A673 (cell line): ENCODE data around the gene WNK2. TPM values are rescaled to one million over a fixed set of nuclear protein-coding genes. Genes with fewer than 3 reads are reported as not detected.

Experiments used
- BruUV-seq: library from RNA; stranded (reverse); fragments of 400-500 nt; replicated peaks from 2 replicates; lab custom pipeline; 2021; lab: Mats Ljungman, UMichigan
- CTCF ChIA-PET: fragments of 300-600 bp; sonication (Branson Sonifier 250); formaldehyde crosslinking; loops from one replicate; lab custom pipeline; 2022; ENCODE audit warnings: antibody characterized with exemption; lab: Charles Lee
- POLR2A ChIA-PET: fragments of 300-600 bp; sonication (Branson Sonifier 250); formaldehyde crosslinking; loops from one replicate; lab custom pipeline; 2022; ENCODE audit warnings: antibody characterized with exemption; ENCODE audit not compliant: low non-redundant PET; lab: Charles Lee
- DNase-seq: peaks from one replicate; pipeline ENCODE4 v3.0.0-alpha.2; 2015; ENCODE audit warnings: low spot score
- H3K27ac ChIP-seq: fragments of 200-600 bp; sonication (generic); 2 replicates; pipeline ENCODE4 v1.5.1; 2016; ENCODE audit warnings: mixed run types, low read depth, mild to moderate bottlenecking, mixed read lengths, antibody characterized with exemption, low read length; ENCODE audit not compliant: poor library complexity, severe bottlenecking
- H3K27me3 ChIP-seq: fragments of 200-600 bp; sonication (generic); replicated peaks from 2 replicates; pipeline ENCODE4 v1.6.1; 2017; ENCODE audit warnings: mixed run types, low read depth, mild to moderate bottlenecking, mixed read lengths, antibody characterized with exemption, low read length; ENCODE audit not compliant: insufficient read depth, poor library complexity
- H3K36me3 ChIP-seq: fragments of 200-600 bp; sonication (generic); 2 replicates; pipeline ENCODE4 v1.6.1; 2016; ENCODE audit warnings: mixed run types, mild to moderate bottlenecking, mixed read lengths, antibody characterized with exemption, low read length; ENCODE audit not compliant: insufficient read depth, poor library complexity, severe bottlenecking
- H3K4me1 ChIP-seq: fragments of 200-600 bp; sonication (generic); 2 replicates; pipeline ENCODE4 v1.6.1; 2017; ENCODE audit warnings: mixed run types, mild to moderate bottlenecking, mixed read lengths, antibody characterized with exemption, low read length; ENCODE audit not compliant: insufficient read depth, poor library complexity, severe bottlenecking
- H3K4me3 ChIP-seq: fragments of 200-600 bp; sonication (generic); 2 replicates; pipeline ENCODE4 v1.5.1; 2016; ENCODE audit warnings: low read depth, mixed run types, mild to moderate bottlenecking, mixed read lengths, low read length; ENCODE audit not compliant: poor library complexity, severe bottlenecking
- H3K9me3 ChIP-seq: fragments of 200-600 bp; sonication (generic); 2 replicates; pipeline ENCODE4 v1.6.1; 2016; ENCODE audit warnings: mixed run types, low read depth, mild to moderate bottlenecking, mixed read lengths, antibody characterized with exemption, low read length; ENCODE audit not compliant: poor library complexity, severe bottlenecking
- EZH2 ChIP-seq: fragments of 200-600 bp; sonication (generic); IDR thresholded peaks from 2 replicates; pipeline ENCODE4 v1.6.1; 2017; ENCODE audit warnings: borderline replicate concordance, low read depth, mild to moderate bottlenecking, mixed read lengths, antibody characterized with exemption, low read length; ENCODE audit not compliant: poor library complexity, severe bottlenecking
- intact Hi-C: fragments of 100-400 bp; cut with micrococcal nuclease; formaldehyde crosslinking; loops from one replicate; pipeline ENCODE4 v1.10.0; 2022; ENCODE audit not compliant: unreplicated experiment
- total RNA-seq: library from RNA; stranded (reverse); gene quantifications from 2 replicates; pipeline ENCODE4 v1.2.3, GENCODE V29; 2021
- TF ChIP-seq, protein P1 (sequence below): fragments of 300-800, 200-600 bp; sonication (generic); conservative IDR thresholded peaks from 2 replicates; pipeline ENCODE4 v1.5.1; 2017; ENCODE audit warnings: low read depth, mild to moderate bottlenecking, antibody characterized with exemption, low read length, moderate library complexity, mixed read lengths

WNK2 gene
- total RNA-seq, 1 experiment from 2014 or later, result 9.6 TPM

DNA sequence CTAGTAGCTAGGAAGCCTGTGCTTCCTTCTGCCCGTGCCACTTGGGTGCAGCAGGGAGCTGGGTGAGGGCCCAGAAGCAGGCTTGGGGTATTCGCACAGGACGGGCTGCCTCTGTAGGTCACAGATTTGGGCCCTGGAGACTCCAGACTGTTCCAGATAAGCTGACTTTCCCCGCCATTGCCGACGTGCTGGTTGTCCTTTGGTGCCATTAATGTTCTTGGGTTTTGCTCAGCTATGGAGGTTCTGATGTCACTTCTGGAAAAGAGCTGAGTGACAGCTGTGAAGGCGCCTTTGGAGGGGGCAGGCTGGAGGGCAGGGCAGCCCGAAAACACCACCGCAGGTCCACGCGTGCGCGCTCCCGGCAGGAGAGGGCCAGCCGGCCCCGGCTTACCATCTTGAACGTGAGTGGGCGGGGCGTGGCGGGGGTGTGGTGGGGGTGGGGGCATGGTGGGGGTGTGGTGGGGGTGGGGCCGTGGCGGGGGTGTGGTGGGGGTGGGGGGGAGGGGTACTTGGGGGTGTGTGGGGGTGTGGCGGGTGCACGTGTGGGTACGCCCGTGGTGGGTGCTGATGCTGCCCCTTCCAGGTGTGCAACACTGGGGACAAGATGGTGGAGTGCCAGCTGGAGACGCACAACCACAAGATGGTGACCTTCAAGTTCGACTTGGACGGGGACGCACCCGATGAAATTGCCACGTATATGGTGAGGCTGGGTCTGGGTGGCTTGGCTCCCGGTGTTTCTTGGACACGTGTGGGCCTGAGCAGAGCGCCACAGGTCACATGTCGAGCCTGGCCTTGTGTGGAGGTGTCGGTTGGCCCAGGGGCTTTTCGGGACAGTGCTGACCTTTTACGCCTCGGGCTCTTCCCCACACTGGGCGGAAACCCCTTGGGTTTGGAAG, 79.6 kb downstream of the WNK2 start:
- DNase-seq, result no peak
- CTCF ChIA-PET, result no interaction called here
- Histone ChIP-seq H3K27me3 (no peaks in the 10 kb centered on the region), H3K9me3 (no peaks in the 10 kb centered on the region), H3K27ac (no peak overlapping the region), H3K4me3 (no peak overlapping the region), H3K4me1 (no peaks in the 10 kb centered on the region), H3K36me3 (no peaks in the 10 kb centered on the region)
- intact Hi-C loops, result no loop called here
- no TSS peak for BruUV-seq
- no peak for TF ChIP-seq EZH2
- TF ChIP-seq, protein P1, sequence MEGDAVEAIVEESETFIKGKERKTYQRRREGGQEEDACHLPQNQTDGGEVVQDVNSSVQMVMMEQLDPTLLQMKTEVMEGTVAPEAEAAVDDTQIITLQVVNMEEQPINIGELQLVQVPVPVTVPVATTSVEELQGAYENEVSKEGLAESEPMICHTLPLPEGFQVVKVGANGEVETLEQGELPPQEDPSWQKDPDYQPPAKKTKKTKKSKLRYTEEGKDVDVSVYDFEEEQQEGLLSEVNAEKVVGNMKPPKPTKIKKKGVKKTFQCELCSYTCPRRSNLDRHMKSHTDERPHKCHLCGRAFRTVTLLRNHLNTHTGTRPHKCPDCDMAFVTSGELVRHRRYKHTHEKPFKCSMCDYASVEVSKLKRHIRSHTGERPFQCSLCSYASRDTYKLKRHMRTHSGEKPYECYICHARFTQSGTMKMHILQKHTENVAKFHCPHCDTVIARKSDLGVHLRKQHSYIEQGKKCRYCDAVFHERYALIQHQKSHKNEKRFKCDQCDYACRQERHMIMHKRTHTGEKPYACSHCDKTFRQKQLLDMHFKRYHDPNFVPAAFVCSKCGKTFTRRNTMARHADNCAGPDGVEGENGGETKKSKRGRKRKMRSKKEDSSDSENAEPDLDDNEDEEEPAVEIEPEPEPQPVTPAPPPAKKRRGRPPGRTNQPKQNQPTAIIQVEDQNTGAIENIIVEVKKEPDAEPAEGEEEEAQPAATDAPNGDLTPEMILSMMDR, result no peak
- POLR2A ChIA-PET, result interaction anchor here (0.5 kb wide), 1 partner anchor 257 kb away, joined by 3 read pairs; no protein-coding TSS in a partner anchor

DNA sequence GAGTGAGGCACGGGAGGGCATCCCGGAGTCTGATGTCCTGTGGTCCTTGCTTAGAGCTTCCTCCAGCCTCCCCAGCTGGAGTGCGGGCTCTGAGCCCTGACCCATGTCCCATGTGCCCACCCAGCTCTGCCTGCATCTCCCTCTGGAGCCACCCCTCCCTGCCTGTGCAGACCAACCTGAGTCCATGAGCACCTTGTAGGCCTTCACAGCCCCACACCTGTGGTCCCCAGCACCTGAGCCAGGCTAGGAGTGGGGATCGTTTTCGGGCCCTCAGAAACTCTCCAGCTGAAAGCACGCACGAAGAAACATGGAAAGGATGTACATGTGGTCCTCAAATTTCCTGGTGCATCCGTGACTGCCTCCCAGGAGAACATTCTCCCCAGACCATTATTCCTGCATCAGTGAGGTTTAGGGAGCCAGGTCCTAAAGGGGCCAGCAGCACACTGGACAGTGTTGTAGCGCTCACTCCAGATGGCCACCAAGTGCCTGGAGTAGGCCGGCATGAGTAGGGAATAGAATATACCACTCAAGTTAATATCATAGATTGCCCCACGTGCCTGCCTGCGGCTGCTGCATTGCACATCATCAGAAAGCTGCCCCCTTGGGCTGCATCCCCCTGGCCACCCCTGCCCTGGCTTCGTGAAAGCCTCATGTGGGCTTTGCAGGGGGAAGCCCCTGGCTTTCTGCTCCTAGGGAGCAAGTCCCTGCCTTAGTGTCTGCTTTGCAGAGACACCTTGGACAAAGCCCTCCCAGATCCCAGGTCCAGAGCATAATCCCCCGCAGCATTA, 80.6 kb downstream of the WNK2 start:
- BruUV-seq, result no TSS peak
- H3K27me3 ChIP-seq, result no peaks in the 10 kb centered on the region
- POLR2A ChIA-PET, result no interaction called here
- no peaks in the 10 kb centered on the region for H3K9me3 ChIP-seq
- CTCF ChIA-PET, result no interaction called here
- no peak overlapping the region for H3K4me3 ChIP-seq
- no peak for TF ChIP-seq EZH2
- TF ChIP-seq, protein P1, result no peak
- intact Hi-C loops, result no loop called here
- H3K4me1 ChIP-seq, result no peaks in the 10 kb centered on the region
- H3K36me3 ChIP-seq, result no peaks in the 10 kb centered on the region
- H3K27ac ChIP-seq, result no peak overlapping the region
- DNase-seq, result no peak

DNA sequence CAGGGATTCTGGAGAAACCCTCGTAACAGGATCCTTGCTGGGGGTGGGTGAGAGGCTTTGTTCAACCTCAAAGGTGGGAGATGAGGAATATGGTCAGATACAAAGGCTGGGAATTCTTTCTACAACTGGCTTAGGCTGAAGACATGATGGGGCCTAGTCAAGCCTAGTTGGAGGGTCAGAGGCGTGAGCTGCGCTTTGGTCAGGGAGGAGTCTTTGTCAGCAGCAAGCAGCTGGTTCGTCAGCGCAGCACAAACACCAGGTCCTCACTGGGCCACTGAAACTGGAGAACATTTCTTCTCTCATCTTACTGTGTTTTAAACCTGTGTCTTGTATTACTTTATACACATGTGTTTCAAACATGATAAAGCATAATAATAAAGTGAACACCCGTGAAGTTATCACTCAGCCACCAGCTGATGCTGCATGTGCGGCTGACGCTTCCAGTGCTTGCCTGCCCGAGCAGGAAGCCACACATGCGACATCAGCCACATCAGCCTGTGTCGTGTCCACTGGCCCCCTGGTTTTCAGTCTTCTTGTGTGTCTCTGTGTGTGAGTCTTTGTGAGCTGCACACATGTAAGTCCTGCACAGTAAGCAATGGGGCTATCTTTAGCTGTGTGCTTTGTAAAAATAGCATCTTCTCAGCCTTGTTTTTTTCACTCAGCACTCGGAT, 81.5 kb downstream of the WNK2 start:
- no peak for DNase-seq
- no peaks in the 10 kb centered on the region for H3K36me3 ChIP-seq
- H3K27me3 ChIP-seq, result no peaks in the 10 kb centered on the region
- H3K9me3 ChIP-seq, result no peaks in the 10 kb centered on the region
- no peak overlapping the region for H3K27ac ChIP-seq
- ChIA-PET POLR2A (no interaction called here), CTCF (interaction anchor here (0.6 kb wide), 1 partner anchor 325 kb away, joined by 4 read pairs; no protein-coding TSS in a partner anchor)
- H3K4me1 ChIP-seq, result no peaks in the 10 kb centered on the region
- TF ChIP-seq EZH2, result no peak
- TF ChIP-seq, protein P1, result no peak
- BruUV-seq, result no TSS peak
- H3K4me3 ChIP-seq, result no peak overlapping the region
- intact Hi-C loops, result no loop called here
